Upper lobe of left lung (tissue), 6 donors: ENCODE data around the gene FBXL17. TPM values are rescaled to one million over a fixed set of nuclear protein-coding genes. Genes with fewer than 3 reads are reported as not detected.

Experiments
- ATAC-seq, 2 donors: fragments of 200-7000 bp; cut with Tn5 transposase; one replicate each; pipeline ENCODE4 v1.9.1; 2022; ENCODE audit warnings: mild to moderate bottlenecking in 2 of 2, moderate library complexity in 2 of 2; ENCODE audit not compliant: low FRiP score in 2 of 2
- DNase-seq, 2 donors: peaks; one replicate each; pipeline ENCODE4 v3.0.0-alpha.2; 2019 to 2020
- H3K27ac ChIP-seq, 4 donors: fragments of 200-600 bp; sonication (generic); one replicate each; pipeline ENCODE4 v1.5.1; 2016 to 2019
- H3K27me3 ChIP-seq, 4 donors: fragments of 200-600 bp; sonication (generic); one replicate each; pipeline ENCODE4 v1.5.1; 2017 to 2019
- H3K36me3 ChIP-seq, 4 donors: fragments of 200-600 bp; sonication (generic); one replicate each; pipeline ENCODE4 v1.5.1; 2016 to 2019
- H3K4me1 ChIP-seq, 4 donors: fragments of 200-600 bp; sonication (generic); one replicate each; pipeline ENCODE4 v1.5.1; 2018 to 2019
- H3K4me3 ChIP-seq, 4 donors: fragments of 200-600 bp; sonication (generic); one replicate each; pipeline ENCODE4 v1.5.1; 2017 to 2019; ENCODE audit warnings: mild to moderate bottlenecking in 2 of 4, moderate library complexity in 1 of 4
- H3K9me3 ChIP-seq, 4 donors: fragments of 200-600 bp; sonication (generic); one replicate each; pipeline ENCODE4 v1.5.1; 2018 to 2019
- EP300 ChIP-seq, 4 donors: sonication (generic); formaldehyde crosslinking; IDR thresholded peaks; one replicate each; pipeline ENCODE4 v1.5.1; 2017; ENCODE audit warnings: antibody characterized with exemption in 4 of 4, control low read depth in 2 of 4
- POLR2A ChIP-seq, 4 donors: fragments of 450-650 bp; IDR thresholded peaks; one replicate each; pipeline ENCODE4 v1.5.1; 2016 to 2017; ENCODE audit warnings: antibody characterized with exemption in 4 of 4, mild to moderate bottlenecking in 2 of 4
- POLR2AphosphoS5 ChIP-seq, 2 donors: sonication (generic); formaldehyde crosslinking; IDR thresholded peaks; one replicate each; pipeline ENCODE4 v1.5.1; 2017; ENCODE audit warnings: antibody characterized with exemption in 2 of 2
- WGBS, 2 donors: methylation state at CpG; one replicate each; pipeline ENCODE4 v1.1.5; 2017 to 2018; 5-methylcytosine and 5-hydroxymethylcytosine counted together
- total RNA-seq, 6 donors: library from RNA; depleted of rRNA in 4 of 6; stranded (reverse); fragments of >200 nt in 4 of 6; gene quantifications; one replicate each; pipeline versions ENCODE4 v1.1.0 to v1.2.1, GENCODE V29; 2016 to 2021
- TF ChIP-seq, protein P1 (sequence below), 6 experiments: fragments of 450-650 bp in 4 of 6; fragments of 200-600 bp in 2 of 6; sonication (generic) in 2 of 6; IDR thresholded peaks; one replicate each; pipeline ENCODE4 v1.5.1; 2016 to 2019; ENCODE audit warnings: antibody characterized with exemption in 6 of 6
- donor health status: DM: no; HTN: no; CAD: no; lungs with moderate emphysema.
- donor health status: DM: no; HTN: yes; CAD: no; lungs with severe emphysema.

The FBXL17 gene
- total RNA-seq, 6 donors from 2014 or later, result 10.0 to 47.1 (median 16.9) TPM

DNA sequence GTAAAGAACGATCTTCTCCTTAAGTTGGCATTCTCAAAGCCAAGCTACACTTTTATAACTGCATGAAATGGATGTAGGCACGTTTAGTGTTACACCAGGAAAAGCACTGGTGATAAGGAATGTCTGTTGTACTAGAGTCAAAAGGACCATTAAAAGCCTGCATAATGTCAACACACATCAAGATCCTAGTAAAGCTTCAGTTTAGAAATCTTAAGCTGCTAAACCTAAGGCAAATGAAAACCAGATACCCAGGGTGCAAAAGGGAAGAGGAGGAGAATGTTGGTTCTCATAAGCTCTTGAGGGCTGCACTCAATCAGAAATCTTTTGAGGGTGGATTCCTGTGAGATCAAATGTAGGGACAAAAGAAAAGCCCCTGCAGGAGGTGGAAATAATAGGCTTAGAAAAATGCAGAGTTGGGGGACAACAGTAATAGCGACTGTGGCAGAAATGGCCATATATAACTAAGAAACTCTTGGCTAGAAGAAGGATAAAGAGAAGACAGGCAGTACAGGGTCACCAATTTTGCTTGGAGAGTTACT lies 148.2 kb downstream of the FBXL17 start:
- Histone ChIP-seq H3K27ac (no peak overlapping the region), H3K36me3 (no peaks in the 10 kb centered on the region), H3K4me3 (no peak overlapping the region), H3K9me3 (no peaks in the 10 kb centered on the region), H3K27me3 (no peaks in the 10 kb centered on the region), H3K4me1 (no peaks in the 10 kb centered on the region)
- no peak for DNase-seq
- no peak for ATAC-seq
- TF ChIP-seq POLR2AphosphoS5 (IDR thresholded peaks at IDR 0.05) (no peak), EP300 (IDR thresholded peaks at IDR 0.05) (no peak), POLR2A (IDR thresholded peaks at IDR 0.05) (no peak)
- TF ChIP-seq, protein P1, sequence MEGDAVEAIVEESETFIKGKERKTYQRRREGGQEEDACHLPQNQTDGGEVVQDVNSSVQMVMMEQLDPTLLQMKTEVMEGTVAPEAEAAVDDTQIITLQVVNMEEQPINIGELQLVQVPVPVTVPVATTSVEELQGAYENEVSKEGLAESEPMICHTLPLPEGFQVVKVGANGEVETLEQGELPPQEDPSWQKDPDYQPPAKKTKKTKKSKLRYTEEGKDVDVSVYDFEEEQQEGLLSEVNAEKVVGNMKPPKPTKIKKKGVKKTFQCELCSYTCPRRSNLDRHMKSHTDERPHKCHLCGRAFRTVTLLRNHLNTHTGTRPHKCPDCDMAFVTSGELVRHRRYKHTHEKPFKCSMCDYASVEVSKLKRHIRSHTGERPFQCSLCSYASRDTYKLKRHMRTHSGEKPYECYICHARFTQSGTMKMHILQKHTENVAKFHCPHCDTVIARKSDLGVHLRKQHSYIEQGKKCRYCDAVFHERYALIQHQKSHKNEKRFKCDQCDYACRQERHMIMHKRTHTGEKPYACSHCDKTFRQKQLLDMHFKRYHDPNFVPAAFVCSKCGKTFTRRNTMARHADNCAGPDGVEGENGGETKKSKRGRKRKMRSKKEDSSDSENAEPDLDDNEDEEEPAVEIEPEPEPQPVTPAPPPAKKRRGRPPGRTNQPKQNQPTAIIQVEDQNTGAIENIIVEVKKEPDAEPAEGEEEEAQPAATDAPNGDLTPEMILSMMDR (IDR thresholded peaks at IDR 0.05), result no peak
- 60 to 66% methylated on average over 3 of the region's 3 CpGs for WGBS, 2 donors

DNA sequence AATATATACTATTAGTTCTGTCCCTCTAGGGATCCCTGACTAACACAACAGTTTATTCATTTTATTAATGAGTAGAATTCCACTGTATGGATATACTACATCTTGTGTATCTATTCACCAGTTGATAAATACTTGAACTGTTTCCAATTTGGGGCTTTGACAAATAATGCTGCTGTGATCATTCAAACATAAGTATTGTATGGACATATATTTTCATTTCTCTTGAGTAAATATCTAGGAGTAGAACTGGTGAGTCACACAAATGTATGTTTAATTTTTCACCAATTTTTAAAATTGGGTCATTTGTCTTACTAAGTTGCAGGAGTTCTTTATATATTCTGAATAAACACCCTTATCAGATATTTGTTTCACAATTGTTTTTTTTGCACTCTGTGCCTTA lies 149.1 kb downstream of the FBXL17 start:
- ATAC-seq (no peak), DNase-seq (no peak)
- Histone ChIP-seq H3K36me3 (no peaks in the 10 kb centered on the region), H3K27ac (no peak overlapping the region), H3K4me3 (no peak overlapping the region), H3K9me3 (no peaks in the 10 kb centered on the region), H3K4me1 (no peaks in the 10 kb centered on the region), H3K27me3 (no peaks in the 10 kb centered on the region)
- TF ChIP-seq EP300 (IDR thresholded peaks at IDR 0.05) (no peak), POLR2AphosphoS5 (IDR thresholded peaks at IDR 0.05) (no peak), POLR2A (IDR thresholded peaks at IDR 0.05) (no peak)
- TF ChIP-seq, protein P1 (IDR thresholded peaks at IDR 0.05), result no peak

DNA sequence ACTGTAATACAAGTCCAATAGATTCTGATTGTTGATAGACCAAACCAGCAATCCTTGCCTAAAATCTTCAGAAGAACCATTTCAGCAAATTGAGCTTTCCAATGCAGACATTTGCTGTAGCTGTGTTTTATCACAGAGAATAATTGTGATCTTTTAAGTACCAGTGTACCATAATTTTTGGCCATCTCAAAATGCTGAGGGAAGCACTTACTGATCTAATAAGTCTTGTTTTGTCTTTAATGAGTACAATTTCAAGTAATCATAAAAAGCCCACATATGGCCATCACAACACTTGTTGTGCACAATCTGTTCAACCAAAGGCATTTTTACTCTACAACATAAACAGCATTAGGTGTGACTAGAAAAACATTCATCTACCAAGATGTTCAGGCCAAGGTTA lies 159.9 kb downstream of the FBXL17 start:
- TF ChIP-seq POLR2AphosphoS5 (IDR thresholded peaks at IDR 0.05) (no peak), EP300 (IDR thresholded peaks at IDR 0.05) (no peak), POLR2A (IDR thresholded peaks at IDR 0.05) (no peak)
- TF ChIP-seq, protein P1 (IDR thresholded peaks at IDR 0.05), result no peak
- no peak overlapping the region for H3K27ac ChIP-seq
- H3K4me1 ChIP-seq, result no peaks in the 10 kb centered on the region
- no peak overlapping the region for H3K4me3 ChIP-seq
- no peaks in the 10 kb centered on the region for H3K36me3 ChIP-seq
- no peaks in the 10 kb centered on the region for H3K27me3 ChIP-seq
- ATAC-seq (no peak), DNase-seq (no peak)
- no peaks in the 10 kb centered on the region for H3K9me3 ChIP-seq

DNA sequence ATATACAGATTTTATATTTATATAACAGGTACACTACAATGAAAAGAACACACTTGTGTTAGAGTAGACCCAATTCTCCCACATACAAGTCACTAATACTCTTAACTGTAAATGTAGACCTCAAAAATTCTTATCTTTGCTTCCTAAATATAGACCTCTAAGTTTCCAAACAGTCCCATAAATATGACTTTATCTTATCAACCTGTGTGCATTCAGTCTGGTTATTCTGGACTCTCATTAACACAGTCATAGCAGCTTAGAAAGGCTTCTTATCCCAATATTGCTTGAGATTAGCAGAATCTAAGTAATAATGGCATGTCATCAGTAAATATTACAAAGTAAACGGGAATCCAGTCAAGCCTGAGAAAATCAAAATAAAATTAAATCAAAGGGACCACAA lies 161.1 kb downstream of the FBXL17 start:
- Histone ChIP-seq H3K27me3 (no peaks in the 10 kb centered on the region), H3K4me1 (no peaks in the 10 kb centered on the region), H3K9me3 (peaks cover 0 to under 1% (median 0%) of the 10 kb centered on the region in 4 donors), H3K4me3 (no peak overlapping the region), H3K27ac (no peak overlapping the region), H3K36me3 (no peaks in the 10 kb centered on the region)
- DNase-seq (no peak), ATAC-seq (no peak)
- TF ChIP-seq POLR2A (IDR thresholded peaks at IDR 0.05) (no peak), POLR2AphosphoS5 (IDR thresholded peaks at IDR 0.05) (no peak), EP300 (IDR thresholded peaks at IDR 0.05) (no peak)
- TF ChIP-seq, protein P1 (IDR thresholded peaks at IDR 0.05), result no peak
- WGBS, 2 donors, result 79 to 93% methylated on average over 1 of the region's 1 CpG

DNA sequence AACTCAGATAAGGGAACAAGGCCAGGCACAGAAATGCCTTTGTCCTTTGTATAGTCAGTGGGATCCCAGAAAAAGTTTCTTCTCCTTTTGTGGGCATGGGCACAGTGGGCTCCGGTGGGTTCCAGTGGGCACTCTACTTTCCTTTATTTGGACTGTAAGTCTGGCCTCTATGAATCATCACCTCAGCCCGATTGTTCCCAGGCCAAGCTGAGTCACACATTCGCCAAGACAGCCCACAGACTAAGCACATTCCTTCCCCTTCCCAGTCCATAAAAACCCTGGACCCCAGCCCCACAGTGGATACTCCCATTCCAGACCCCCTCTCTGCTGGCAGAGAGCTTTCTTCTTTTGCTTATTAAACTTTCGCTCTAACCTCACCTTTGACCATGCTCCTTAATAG lies 165.0 kb downstream of the FBXL17 start:
- no peak for DNase-seq
- H3K4me3 ChIP-seq, result no peak overlapping the region
- no peak overlapping the region for H3K27ac ChIP-seq
- H3K4me1 ChIP-seq, result no peaks in the 10 kb centered on the region
- TF ChIP-seq EP300 (IDR thresholded peaks at IDR 0.05), result no peak
- TF ChIP-seq POLR2AphosphoS5 (IDR thresholded peaks at IDR 0.05), result no peak
- TF ChIP-seq, protein P1 (IDR thresholded peaks at IDR 0.05), result no peak
- no peak for TF ChIP-seq POLR2A (IDR thresholded peaks at IDR 0.05)
- peaks cover 0 to 7% (median 0%) of the 10 kb centered on the region in 4 donors for H3K9me3 ChIP-seq
- no peaks in the 10 kb centered on the region for H3K27me3 ChIP-seq
- WGBS, 2 donors, result 89 to 94% methylated on average over 4 of the region's 4 CpGs
- no peaks in the 10 kb centered on the region for H3K36me3 ChIP-seq
- no peak for ATAC-seq
